Measurements from ENCODE around the gene OSBP.

- TF ChIP-seq CTCF (conservative IDR thresholded peaks at IDR 0.05; ENCODE audit: low read depth, low read length) = no peak
- TF ChIP-seq EZH2 (IDR thresholded peaks at IDR 0.05; ENCODE audit: low read length, unreplicated experiment) = no peak
- no peak for TF ChIP-seq EZH2phosphoT487 (IDR thresholded peaks at IDR 0.05; ENCODE audit: borderline replicate concordance, low read length)
These were observed 45.0 kb upstream of the OSBP start for GRCh38 chr11:59660621-59661020.
